ENCODE results near the gene MLANA.

Gene MLANA

DNA sequence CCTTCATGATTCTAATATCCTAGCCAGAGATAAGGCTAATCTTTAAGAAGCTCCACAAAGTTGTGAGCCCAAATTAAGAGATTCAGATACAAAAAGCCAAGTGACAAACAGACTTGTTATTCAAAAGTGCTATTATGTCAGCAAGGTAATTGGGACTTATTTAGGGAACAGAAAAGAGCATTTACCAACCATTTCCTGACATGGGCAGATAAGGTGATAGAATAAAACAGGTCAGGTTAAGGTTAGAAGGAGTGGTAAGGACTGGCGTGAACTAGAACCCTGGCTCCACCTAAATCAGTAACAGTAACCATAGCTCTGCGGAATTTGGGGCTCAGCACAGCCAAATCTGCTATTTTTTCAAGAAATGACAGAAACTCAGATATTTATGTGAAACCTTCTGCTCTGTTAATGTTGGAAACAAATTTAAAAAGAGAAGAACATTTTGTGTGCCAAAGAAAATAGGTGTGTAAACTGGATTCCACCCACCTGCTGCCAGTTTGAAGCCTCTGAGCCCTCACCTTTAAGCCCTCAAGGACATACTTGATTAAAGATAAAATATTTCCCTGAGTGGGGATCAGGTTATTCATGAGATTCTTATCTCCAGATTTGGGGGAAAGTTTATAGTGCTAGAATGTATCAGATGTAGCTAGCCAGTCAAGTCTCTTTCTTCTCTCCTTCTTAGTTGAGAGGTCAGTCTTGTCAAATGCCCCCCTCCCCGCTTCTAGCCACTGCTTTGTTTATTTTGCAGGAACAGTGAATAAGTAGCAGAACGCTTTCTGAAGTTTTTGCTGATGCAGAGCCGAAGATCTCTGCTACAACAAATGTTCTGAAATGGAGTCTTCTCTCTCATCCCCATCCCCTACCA lies 47.5 kb upstream of the MLANA start:
- TF ChIP-seq CTCF (IDR thresholded peaks at IDR 0.05; ENCODE audit: insufficient read depth, low read length) (no peak), SPI1 (IDR thresholded peaks at IDR 0.05; ENCODE audit: borderline replicate concordance, low read depth) (no peak), POLR2AphosphoS5 (IDR thresholded peaks at IDR 0.05; ENCODE audit: low read depth) (no peak), GABPA (IDR thresholded peaks at IDR 0.05; ENCODE audit: low read depth) (no peak)
- TF ChIP-seq, protein P1, sequence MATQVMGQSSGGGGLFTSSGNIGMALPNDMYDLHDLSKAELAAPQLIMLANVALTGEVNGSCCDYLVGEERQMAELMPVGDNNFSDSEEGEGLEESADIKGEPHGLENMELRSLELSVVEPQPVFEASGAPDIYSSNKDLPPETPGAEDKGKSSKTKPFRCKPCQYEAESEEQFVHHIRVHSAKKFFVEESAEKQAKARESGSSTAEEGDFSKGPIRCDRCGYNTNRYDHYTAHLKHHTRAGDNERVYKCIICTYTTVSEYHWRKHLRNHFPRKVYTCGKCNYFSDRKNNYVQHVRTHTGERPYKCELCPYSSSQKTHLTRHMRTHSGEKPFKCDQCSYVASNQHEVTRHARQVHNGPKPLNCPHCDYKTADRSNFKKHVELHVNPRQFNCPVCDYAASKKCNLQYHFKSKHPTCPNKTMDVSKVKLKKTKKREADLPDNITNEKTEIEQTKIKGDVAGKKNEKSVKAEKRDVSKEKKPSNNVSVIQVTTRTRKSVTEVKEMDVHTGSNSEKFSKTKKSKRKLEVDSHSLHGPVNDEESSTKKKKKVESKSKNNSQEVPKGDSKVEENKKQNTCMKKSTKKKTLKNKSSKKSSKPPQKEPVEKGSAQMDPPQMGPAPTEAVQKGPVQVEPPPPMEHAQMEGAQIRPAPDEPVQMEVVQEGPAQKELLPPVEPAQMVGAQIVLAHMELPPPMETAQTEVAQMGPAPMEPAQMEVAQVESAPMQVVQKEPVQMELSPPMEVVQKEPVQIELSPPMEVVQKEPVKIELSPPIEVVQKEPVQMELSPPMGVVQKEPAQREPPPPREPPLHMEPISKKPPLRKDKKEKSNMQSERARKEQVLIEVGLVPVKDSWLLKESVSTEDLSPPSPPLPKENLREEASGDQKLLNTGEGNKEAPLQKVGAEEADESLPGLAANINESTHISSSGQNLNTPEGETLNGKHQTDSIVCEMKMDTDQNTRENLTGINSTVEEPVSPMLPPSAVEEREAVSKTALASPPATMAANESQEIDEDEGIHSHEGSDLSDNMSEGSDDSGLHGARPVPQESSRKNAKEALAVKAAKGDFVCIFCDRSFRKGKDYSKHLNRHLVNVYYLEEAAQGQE (IDR thresholded peaks at IDR 0.05; ENCODE audit: insufficient replicate concordance, low read depth) = no peak
- Histone ChIP-seq H3K4me3 (replicated peaks; ENCODE audit: insufficient read depth, low read length) (no peak overlapping the region), H3K27ac (replicated peaks) (no peak overlapping the region), H3K27me3 (ENCODE audit: insufficient read depth, poor library complexity, severe bottlenecking) (no peaks in the 10 kb centered on the region)
- DNase-seq (ENCODE audit: low read depth in 1 of 2, low spot score in 1 of 2) = no peak

- Histone ChIP-seq H3K27ac (replicated peaks) (no peak overlapping the region), H3K4me3 (replicated peaks; ENCODE audit: insufficient read depth, low read length) (no peak overlapping the region), H3K27me3 (ENCODE audit: insufficient read depth, poor library complexity, severe bottlenecking) (no peaks in the 10 kb centered on the region)
- TF ChIP-seq SPI1 (IDR thresholded peaks at IDR 0.05; ENCODE audit: borderline replicate concordance, low read depth) = no peak
- TF ChIP-seq, protein P1 (IDR thresholded peaks at IDR 0.05; ENCODE audit: insufficient replicate concordance, low read depth) = no peak
- TF ChIP-seq GABPA (IDR thresholded peaks at IDR 0.05; ENCODE audit: low read depth) = no peak
- TF ChIP-seq CTCF (IDR thresholded peaks at IDR 0.05; ENCODE audit: insufficient read depth, low read length) = no peak
- no peak for TF ChIP-seq POLR2AphosphoS5 (IDR thresholded peaks at IDR 0.05; ENCODE audit: low read depth)
- no peak for DNase-seq (ENCODE audit: low read depth in 1 of 2, low spot score in 1 of 2)
These were observed 46.8 kb upstream of the MLANA start for GRCh38 chr9:5843794-5844471.

GRCh38 chr9:5845157-5845531 lies 45.5 kb upstream of the MLANA start:
- Histone ChIP-seq H3K4me3 (replicated peaks; ENCODE audit: insufficient read depth, low read length) (no peak overlapping the region), H3K27me3 (ENCODE audit: insufficient read depth, poor library complexity, severe bottlenecking) (no peaks in the 10 kb centered on the region), H3K27ac (replicated peaks) (no peak overlapping the region)
- DNase-seq (ENCODE audit: low read depth in 1 of 2, low spot score in 1 of 2) = no peak
- TF ChIP-seq POLR2AphosphoS5 (IDR thresholded peaks at IDR 0.05; ENCODE audit: low read depth) (no peak), GABPA (IDR thresholded peaks at IDR 0.05; ENCODE audit: low read depth) (no peak), SPI1 (IDR thresholded peaks at IDR 0.05; ENCODE audit: borderline replicate concordance, low read depth) (no peak), CTCF (IDR thresholded peaks at IDR 0.05; ENCODE audit: insufficient read depth, low read length) (no peak)
- TF ChIP-seq, protein P1 (IDR thresholded peaks at IDR 0.05; ENCODE audit: insufficient replicate concordance, low read depth) = no peak
